HG03354 (cell line): Measurements from ENCODE around the gene ABL1.

Source experiments
- ATAC-seq: cut with Tn5 transposase; IDR thresholded peaks from one replicate; pipeline ENCODE4 v1.9.1; 2021; ENCODE audit warnings: mild to moderate bottlenecking; ENCODE audit not compliant: unreplicated experiment, poor library complexity, severe bottlenecking

The ABL1 gene

DNA sequence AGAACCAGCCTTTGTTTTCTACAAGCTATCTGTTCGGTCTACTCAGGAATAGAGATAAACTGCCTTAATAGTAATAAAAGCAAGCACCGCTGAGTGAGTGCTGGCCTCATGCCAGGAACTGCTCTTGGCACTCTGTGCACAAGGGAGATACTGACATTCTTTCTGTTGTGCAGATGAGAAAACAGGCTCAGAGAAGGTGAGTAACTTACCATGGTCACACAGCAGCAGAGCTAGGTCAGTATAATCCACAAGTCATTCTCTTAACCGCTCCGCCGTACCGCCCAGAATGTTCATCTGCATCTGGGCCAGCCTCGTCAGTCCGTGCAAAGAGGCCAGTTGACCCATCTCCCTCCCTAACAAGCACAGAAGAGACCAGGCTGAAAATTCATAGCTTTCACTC, 34.2 kb downstream of the ABL1 start:
- ATAC-seq: no peak

DNA sequence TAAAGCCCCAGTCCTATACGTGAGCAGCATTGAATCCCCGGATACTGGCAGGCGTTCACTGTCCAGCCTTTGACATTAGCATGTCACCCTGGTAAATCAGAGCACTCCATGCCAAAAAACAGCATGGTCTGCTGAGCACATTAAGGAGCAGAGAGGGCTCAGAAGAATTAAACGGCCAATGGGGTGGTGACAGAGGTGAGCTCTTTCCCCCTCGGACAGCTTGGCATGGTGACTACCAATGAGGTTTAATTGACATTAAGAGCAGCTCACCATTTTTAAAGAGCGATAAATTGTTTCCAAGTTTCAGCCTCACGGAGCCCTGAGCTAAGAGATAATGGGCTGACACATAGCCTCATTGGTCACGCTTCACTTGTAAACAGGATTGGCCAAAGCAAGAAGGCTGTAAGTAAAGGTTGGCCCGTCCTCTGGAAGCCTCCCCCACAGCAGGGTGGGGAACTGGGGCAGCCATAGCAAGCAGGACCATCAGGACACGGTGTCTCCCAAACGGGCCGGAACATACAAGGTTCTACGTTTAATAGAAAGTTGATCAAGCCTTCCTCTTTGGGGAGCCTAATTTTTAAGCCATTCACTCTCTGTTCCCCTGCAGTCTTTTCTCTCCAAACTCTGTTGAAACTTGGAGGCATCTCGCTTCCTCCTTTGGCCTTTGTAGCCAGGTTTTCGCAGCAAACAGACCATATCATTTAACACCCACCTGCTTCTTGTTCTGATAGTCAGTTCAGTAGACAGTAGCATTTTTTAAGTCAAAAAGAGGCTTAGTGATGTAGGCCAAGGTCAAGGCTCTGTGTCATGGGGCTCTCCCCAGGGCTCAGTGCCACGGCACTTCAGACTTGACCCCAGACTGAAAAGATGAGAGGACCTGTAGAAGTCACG, 35.7 kb downstream of the ABL1 start:
- no peak for ATAC-seq

DNA sequence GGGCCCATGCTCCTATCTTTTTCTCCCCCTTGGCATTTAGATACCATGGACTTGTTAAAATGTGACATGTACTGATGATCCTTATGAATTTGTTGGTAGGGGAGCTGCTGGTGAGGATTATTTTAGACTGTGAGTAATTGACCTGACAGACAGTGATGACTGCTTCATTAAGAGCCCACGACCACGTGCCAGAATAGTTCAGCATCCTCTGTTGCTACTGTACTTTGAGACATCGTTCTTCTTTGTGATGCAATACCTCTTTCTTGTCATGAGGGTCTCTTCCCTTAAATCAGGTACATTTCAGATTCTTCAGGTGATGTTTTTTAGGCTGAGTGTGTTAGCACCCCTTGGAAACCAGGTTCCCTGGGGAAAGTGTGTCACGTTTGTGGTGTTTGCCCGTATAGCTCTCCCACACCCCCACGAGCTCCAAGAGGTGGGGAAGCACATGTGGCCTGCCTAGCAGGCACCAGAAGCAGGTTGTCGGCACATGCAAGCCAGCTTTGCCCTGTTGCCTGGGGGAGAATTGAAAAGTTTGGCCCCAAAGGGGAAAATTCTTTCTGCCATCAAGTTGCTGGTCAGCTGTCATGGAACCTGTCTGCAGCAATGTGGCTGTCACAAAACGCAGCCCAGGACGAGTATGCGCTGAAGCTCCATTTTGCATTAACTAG, 36.5 kb downstream of the ABL1 start:
- ATAC-seq: no peak

DNA sequence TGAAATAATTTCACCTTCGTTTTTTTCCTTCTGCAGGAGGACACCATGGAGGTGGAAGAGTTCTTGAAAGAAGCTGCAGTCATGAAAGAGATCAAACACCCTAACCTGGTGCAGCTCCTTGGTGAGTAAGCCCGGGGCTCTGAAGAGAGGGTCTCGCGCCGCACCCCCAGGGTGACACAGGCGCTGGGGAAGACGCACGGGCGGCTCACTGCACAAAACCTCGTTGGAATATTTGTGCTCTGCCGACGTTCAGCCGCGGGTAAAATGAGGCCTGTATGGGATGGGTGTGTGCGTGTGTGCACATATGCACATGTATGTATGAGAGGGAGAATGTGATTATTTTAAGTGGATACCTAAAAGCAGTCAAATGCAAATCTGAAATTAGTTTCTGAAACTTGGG, 37.0 kb downstream of the ABL1 start:
- no peak for ATAC-seq

DNA sequence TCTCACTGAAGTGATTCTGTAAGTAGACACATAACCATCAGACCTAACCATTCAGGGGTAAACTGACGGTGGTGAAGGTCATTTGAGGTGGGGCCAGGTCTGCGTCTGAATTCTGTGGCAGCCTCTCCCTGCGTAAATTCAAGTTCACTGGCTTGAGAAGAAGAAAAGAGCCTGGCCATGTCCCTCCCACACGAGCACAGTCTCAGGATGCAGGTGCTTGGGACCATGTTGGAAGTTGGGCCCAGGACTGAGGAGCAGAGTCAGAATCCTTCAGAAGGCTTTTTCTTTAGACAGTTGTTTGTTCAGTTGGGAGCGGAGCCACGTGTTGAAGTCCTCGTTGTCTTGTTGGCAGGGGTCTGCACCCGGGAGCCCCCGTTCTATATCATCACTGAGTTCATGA, 37.5 kb downstream of the ABL1 start:
- ATAC-seq: no peak

DNA sequence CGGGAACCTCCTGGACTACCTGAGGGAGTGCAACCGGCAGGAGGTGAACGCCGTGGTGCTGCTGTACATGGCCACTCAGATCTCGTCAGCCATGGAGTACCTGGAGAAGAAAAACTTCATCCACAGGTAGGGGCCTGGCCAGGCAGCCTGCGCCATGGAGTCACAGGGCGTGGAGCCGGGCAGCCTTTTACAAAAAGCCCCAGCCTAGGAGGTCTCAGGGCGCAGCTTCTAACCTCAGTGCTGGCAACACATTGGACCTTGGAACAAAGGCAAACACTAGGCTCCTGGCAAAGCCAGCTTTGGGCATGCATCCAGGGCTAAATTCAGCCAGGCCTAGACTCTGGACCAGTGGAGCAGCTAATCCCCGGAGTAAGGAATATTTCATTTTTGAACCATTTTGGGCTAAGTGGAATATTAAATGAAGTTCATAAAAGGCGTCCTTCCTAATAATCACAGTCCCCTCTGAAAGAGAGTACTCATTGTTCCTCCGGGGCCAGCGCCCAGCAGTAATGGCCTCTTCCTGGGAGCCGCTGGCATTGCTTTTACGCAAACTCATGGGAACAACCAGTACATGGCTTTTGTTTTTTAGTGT, 38.0 kb downstream of the ABL1 start:
- ATAC-seq: no peak

DNA sequence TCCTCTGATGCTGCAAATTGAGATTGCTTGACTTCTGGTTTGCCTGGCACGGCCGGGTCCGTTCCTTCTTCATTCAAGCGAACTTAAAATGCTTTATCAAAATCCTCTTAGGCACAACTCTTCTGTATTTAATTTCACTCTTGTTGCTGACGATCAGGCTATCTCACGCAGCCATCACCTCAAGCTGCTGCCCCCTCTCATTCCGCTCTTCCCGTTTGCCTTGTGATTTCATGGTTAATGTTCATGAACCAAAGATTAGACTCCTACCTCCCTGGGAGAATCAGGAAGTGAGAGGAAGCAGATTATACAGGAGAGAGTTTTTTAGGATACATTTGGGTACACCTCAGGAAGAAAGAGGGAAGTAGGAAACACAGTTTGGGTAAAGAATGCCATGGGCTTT, 38.9 kb downstream of the ABL1 start:
- no peak for ATAC-seq

DNA sequence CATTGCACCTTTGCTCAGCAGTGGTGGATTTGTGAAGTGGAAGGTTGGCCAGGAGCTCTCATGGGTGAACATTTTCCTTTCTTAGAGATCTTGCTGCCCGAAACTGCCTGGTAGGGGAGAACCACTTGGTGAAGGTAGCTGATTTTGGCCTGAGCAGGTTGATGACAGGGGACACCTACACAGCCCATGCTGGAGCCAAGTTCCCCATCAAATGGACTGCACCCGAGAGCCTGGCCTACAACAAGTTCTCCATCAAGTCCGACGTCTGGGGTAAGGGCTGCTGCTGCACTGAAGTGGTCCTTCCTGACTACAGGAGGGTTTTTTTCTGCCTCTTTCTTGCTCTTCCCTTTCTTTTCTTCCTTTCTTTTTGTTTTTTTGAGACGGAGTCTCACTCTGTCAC, 39.7 kb downstream of the ABL1 start:
- ATAC-seq: no peak

DNA sequence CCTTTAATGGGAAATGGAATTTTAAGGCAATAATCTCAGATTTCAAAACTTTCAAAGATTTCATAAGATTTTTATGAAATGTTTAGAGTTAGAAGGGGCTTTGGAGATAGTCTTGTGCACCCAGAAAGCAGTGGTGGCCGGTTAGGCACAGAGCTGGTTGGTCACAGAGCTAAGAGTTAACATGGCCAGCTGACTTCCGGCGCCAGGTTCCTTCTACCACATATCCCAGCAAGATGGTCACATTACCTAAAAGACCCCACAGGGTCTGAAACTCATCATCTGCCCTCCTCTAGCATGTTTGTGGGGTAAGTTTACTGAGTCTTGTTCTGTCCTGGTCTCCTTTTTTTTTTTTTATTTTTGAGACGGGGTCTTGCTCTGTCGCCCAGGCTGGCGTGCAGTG, 42.2 kb downstream of the ABL1 start:
- no peak for ATAC-seq

DNA sequence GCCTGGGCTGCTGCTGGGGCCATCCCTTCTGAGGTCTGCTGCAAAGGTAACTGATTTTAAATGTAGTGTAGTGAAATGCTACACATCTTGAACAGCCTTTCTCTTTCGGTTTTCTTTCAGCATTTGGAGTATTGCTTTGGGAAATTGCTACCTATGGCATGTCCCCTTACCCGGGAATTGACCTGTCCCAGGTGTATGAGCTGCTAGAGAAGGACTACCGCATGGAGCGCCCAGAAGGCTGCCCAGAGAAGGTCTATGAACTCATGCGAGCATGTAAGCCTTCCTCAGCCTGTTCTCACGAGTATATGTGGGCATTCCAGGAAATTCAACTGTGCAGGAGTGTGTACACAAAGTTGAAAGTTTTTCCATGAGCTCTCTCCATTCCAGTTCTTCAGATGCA, 43.2 kb downstream of the ABL1 start:
- no peak for ATAC-seq

DNA sequence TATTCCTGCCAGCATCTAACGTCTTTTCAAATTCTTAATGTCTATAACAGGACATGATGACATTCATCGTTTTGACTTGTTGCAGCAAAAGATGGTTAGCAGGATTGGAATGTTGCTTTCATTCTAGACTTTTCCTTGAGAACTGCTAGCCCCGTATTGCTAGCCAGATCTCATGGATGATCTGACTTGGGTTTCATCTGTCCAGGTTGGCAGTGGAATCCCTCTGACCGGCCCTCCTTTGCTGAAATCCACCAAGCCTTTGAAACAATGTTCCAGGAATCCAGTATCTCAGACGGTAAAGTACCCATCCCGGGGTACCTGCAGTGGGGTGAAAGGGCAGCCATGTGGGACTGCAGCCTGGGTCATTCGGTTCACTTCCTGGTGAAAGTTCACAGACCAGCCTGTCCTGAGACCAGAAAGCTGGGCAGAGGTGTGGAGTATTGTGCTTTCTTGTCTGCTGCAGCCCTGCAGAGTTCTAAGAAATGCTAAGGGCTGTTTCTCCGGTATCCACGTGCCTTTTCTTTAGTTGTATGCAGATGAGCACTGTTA, 44.9 kb downstream of the ABL1 start:
- no peak for ATAC-seq

DNA sequence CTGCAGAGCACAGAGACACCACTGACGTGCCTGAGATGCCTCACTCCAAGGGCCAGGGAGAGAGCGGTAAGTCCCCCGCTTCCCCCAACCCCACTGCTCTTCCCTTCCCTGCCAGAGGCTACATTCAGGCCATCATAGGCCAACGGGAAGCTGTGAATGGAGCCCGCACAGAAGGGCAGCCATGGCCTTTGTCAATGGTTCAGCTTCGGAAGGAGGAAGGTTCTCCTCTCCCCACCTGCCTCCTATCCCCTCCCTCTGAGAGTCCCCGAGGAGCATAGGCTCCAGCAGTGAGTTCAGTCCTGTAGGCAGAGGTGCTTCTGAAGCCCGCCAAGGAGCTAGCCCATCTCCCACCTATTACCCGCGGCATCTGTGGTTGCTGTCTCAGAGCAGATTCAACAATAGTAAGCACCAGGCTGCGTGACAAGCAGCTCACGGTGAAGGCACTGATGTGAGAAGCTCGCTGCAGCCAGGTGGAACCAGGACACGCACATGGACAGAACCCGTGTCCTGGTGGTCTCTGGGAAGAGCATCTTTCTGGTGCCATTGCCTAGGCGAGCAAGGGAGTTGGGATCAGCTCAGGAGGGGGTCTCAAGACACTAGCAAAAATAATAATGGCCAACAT, 45.7 kb downstream of the ABL1 start:
- ATAC-seq: no peak

DNA sequence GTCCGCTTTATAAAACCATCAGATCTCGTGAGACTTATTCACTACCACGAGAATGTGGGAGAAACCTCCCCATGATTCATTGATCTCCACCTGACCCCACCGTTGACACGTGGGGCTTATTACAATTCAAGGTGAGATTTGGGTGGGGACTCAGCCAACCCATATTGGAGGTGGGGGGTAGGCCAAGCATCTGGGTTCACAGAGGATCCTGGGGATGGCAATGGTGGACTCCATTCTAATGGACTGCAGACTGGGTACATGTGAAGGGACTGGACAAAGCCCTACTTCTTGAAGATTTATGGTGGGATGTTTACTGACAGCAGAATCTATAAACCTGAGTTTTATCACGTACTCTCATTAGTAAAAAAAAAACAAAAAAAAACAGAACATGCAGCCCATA, 46.5 kb downstream of the ABL1 start:
- no peak for ATAC-seq

DNA sequence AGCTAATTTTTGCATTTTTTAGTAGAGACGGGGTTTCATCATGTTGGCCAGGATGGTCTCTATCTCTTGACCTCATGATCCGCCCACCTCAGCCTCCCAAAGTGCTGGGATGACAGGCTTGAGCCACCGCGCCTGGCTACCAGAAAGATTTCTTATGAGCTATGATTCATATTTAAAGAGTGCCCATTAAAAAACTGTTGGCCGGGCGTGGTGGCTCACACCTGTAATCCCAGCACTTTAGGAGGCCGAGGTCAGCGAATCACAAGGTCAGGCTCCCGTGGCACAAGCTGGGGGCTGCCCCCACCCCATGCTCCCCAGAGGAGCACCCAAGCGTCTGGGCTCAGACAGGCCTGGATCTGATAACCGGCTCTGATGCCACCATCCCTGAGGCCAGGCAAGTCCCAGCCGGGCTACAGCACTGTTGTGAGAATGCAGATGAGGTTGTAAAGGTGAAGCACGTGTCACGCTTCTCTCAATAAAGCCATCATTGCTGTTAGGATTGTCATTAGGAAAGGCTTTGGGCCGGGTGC, 47.7 kb downstream of the ABL1 start:
- no peak for ATAC-seq

DNA sequence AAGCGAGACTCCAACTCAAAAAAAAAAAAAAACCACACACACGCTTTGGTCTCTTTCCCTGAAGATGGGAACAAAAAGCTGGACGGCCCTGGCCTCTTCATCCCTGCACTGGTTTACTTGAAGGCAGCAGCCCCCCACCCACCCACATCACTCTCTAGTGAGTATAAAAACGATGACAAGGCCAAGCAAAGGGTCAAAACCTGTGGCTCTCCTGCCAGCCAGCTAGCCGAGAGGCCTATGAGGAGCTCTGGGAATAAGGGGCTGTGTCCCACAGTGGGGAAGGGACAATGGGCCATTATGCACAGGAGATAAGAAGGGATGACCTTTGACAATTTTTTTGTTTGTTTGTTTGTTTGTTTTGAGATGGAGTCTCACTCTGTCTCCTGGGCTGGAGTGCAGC, 48.4 kb downstream of the ABL1 start:
- no peak for ATAC-seq

DNA sequence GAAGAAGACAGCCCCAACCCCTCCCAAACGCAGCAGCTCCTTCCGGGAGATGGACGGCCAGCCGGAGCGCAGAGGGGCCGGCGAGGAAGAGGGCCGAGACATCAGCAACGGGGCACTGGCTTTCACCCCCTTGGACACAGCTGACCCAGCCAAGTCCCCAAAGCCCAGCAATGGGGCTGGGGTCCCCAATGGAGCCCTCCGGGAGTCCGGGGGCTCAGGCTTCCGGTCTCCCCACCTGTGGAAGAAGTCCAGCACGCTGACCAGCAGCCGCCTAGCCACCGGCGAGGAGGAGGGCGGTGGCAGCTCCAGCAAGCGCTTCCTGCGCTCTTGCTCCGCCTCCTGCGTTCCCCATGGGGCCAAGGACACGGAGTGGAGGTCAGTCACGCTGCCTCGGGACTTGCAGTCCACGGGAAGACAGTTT, 49.1 kb downstream of the ABL1 start:
- no peak for ATAC-seq

DNA sequence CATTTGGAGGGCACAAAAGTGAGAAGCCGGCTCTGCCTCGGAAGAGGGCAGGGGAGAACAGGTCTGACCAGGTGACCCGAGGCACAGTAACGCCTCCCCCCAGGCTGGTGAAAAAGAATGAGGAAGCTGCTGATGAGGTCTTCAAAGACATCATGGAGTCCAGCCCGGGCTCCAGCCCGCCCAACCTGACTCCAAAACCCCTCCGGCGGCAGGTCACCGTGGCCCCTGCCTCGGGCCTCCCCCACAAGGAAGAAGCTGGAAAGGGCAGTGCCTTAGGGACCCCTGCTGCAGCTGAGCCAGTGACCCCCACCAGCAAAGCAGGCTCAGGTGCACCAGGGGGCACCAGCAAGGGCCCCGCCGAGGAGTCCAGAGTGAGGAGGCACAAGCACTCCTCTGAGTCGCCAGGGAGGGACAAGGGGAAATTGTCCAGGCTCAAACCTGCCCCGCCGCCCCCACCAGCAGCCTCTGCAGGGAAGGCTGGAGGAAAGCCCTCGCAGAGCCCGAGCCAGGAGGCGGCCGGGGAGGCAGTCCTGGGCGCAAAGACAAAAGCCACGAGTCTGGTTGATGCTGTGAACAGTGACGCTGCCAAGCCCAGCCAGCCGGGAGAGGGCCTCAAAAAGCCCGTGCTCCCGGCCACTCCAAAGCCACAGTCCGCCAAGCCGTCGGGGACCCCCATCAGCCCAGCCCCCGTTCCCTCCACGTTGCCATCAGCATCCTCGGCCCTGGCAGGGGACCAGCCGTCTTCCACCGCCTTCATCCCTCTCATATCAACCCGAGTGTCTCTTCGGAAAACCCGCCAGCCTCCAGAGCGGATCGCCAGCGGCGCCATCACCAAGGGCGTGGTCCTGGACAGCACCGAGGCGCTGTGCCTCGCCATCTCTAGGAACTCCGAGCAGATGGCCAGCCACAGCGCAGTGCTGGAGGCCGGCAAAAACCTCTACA, 49.8 kb downstream of the ABL1 start:
- ATAC-seq: no peak

DNA sequence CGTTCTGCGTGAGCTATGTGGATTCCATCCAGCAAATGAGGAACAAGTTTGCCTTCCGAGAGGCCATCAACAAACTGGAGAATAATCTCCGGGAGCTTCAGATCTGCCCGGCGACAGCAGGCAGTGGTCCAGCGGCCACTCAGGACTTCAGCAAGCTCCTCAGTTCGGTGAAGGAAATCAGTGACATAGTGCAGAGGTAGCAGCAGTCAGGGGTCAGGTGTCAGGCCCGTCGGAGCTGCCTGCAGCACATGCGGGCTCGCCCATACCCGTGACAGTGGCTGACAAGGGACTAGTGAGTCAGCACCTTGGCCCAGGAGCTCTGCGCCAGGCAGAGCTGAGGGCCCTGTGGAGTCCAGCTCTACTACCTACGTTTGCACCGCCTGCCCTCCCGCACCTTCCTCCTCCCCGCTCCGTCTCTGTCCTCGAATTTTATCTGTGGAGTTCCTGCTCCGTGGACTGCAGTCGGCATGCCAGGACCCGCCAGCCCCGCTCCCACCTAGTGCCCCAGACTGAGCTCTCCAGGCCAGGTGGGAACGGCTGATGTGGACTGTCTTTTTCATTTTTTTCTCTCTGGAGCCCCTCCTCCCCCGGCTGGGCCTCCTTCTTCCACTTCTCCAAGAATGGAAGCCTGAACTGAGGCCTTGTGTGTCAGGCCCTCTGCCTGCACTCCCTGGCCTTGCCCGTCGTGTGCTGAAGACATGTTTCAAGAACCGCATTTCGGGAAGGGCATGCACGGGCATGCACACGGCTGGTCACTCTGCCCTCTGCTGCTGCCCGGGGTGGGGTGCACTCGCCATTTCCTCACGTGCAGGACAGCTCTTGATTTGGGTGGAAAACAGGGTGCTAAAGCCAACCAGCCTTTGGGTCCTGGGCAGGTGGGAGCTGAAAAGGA, 50.7 kb downstream of the ABL1 start:
- ATAC-seq: no peak
